HepG2 (cell line): Measurements from ENCODE around the gene LMNA. TPM values are rescaled to one million over a fixed set of nuclear protein-coding genes. Genes with fewer than 3 reads are reported as not detected.

ENCODE experiments used
- HNF1A ChIP-seq, 2 experiments: sonication (generic) in 1 of 2; formaldehyde crosslinking in 1 of 2; IDR thresholded peaks; 2 replicates each; pipeline versions ENCODE4 v1.4.0 to v1.6.1; 2016 to 2020; ENCODE audit warnings: borderline replicate concordance in 1 of 2, low read depth in 1 of 2, mild to moderate bottlenecking in 1 of 2, missing genetic modification reagents in 1 of 2
- ZNF580 ChIP-seq: IDR thresholded peaks from 2 replicates; pipeline ENCODE4 v1.6.1; 2016; ENCODE audit warnings: low read depth, borderline replicate concordance
- ZNF687 ChIP-seq: sonication (generic); formaldehyde crosslinking; IDR thresholded peaks from 2 replicates; pipeline ENCODE4 v1.5.1; 2020; ENCODE audit warnings: mild to moderate bottlenecking, missing genetic modification reagents, moderate library complexity
- polyA plus RNA-seq, 8 experiments: library from polyadenylated mRNA; depleted of rRNA in 3 of 8; stranded (reverse) in 7 of 8; unstranded in 1 of 8; fragments of >200 nt; fragmentation: Illumina TruSeq in 4 of 8; extraction: Trizol in 4 of 8; gene quantifications; 2 replicates each; pipeline versions ENCODE4 v1.2.1 to v1.2.3, GENCODE V29; 2011 to 2016; ENCODE audit warnings: low read depth in 4 of 8, missing spikeins in 1 of 8, mixed read lengths in 1 of 8; ENCODE audit not compliant: insufficient read depth in 1 of 8
- total RNA-seq, 5 experiments: library from RNA; depleted of rRNA; stranded (reverse); fragments of >200 nt; fragmentation: Illumina TruSeq; extraction: Trizol; gene quantifications; 2 replicates each; pipeline ENCODE4 v1.2.3, GENCODE V29; 2016; ENCODE audit warnings: low read depth in 1 of 5

LMNA gene
- total and polyA plus RNA-seq, 2 of the 13 experiments (the other 11 are each of a cell fraction or from before 2014, with no cell fraction given) = 107 to 225 TPM

- TF ChIP-seq HNF1A (IDR thresholded peaks at IDR 0.05; ENCODE audit: low read depth) (no peak), HNF1A (CRISPR knock-in tag; IDR thresholded peaks at IDR 0.05; ENCODE audit: borderline replicate concordance) (no peak), ZNF580 (CRISPR knock-in tag) (no peak), ZNF687 (CRISPR knock-in tag) (peak; percentile 27; the same call in 1 of the 2 replicates)
These were observed 44.7 kb upstream of the LMNA start (continued) for GRCh38 chr1:156069490-156070455.
